GOT3 (cell line): ENCODE measurements around the gene AQP12B.

Source experiments
- DNase-seq: peaks from one replicate; lab custom pipeline; 2025; ENCODE audit warnings: mixed read lengths; lab: John Stamatoyannopoulos, UW

Gene AQP12B

DNA sequence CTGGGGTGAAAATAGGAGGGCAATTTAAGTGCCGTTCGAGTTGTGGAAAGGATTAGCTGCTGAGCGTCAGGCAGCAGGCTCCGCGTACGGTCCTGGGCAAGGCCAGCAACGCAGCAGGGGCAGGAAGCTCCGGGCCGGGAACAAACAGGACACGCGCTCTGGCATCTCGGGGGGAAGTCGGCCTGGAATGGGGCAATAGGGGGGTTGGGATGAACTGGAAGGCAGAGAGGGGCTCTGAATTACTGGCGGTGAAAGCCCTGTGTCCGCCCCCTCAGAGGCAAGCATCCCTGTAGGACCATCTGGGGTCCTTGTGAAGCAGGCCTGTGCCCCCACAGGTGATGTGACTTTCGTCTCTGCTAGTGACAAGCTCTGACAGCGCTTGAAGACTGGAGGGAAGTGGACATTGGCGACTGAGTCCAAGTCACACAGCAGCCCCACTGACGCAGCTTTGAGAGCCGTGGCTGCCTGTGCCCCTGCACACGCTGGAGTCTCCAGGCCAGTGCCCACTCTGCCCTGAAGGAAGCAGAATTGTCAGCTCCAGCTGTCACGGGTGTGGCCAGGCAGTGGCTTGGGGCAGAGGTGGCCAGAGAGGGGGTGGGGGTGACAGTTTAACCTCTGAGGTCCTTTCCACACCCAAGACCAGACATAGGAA, 35.1 kb downstream of the AQP12B start:
- DNase-seq = no peak

DNA sequence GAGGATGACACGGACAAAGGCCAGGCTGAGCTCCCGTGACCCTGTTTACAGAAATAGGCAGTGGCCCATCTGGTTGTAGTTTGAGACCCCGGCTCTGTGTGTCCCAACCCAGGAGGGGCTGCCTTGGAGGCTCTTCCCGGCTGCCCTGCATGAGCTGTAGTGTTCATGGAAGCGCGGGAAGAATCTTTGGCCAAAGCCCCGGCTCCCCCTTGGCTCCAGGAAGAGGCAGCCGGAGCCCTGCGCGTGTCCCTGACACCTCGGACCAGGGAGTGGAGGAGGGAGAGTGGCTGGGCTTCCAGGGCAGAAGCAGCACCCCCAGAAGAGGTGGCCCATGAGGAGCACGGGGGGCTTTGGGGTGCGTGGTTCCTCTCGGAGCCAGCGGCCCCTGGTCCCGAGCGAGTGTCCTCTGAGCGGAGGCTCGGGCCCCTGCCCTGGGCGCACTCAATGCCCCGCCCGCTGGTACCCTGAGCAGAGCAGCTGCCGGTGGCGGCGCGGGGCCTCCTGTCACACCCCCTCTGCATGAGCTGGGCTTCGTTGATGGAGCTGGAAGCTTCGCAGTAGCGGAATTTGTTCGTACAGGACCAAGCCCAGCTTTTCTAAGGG, 35.7 kb downstream of the AQP12B start:
- no peak for DNase-seq

- no peak for DNase-seq
These were observed 36.3 kb downstream of the AQP12B start for GRCh38 chr2:240646176-240646899.

- DNase-seq = no peak
These were observed 36.9 kb downstream of the AQP12B start for GRCh38 chr2:240645801-240646175.

DNA sequence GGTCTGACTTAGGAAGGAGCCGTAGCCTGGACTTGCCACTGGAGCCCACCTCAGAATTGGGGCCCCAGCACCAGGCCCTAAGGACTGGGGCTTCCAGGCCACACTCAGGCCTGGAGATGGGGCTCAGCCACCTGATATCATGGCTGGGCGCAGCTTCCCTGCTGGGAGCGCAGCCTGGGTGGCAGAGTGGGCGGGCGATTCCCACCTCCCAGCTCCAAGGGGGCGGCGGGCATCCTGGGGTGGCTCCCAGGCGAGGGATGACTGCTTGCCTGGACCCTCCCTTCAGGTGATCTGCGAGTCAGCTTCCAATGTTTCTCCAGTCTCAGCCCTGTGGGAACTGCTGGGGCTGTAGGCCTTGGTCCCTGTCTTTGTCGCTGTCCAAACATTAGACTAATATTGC, 37.3 kb downstream of the AQP12B start:
- no peak for DNase-seq

- no peak for DNase-seq
These were observed 37.8 kb downstream of the AQP12B start for GRCh38 chr2:240644859-240645301.

GRCh38 chr2:240644171-240644651, 38.5 kb downstream of the AQP12B start:
- no peak for DNase-seq

GRCh38 chr2:240643811-240644150, 38.9 kb downstream of the AQP12B start:
- no peak for DNase-seq

GRCh38 chr2:240643093-240643810, 39.4 kb downstream of the AQP12B start:
- no peak for DNase-seq

DNA sequence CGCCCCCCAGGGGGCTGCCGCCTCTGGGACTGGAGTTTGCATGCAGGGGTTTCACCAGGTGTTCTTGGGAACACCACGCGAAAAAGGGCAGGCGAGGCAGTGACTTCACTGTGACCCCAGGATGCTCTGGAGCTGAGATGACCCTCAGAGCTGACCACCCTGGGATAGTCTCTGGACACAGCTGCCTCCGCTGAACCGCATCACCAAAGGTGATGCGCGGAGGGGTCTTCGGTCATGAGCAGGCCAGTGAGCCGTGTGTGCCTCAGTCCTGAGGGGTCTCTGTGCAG, 39.9 kb downstream of the AQP12B start:
- DNase-seq = no peak

DNA sequence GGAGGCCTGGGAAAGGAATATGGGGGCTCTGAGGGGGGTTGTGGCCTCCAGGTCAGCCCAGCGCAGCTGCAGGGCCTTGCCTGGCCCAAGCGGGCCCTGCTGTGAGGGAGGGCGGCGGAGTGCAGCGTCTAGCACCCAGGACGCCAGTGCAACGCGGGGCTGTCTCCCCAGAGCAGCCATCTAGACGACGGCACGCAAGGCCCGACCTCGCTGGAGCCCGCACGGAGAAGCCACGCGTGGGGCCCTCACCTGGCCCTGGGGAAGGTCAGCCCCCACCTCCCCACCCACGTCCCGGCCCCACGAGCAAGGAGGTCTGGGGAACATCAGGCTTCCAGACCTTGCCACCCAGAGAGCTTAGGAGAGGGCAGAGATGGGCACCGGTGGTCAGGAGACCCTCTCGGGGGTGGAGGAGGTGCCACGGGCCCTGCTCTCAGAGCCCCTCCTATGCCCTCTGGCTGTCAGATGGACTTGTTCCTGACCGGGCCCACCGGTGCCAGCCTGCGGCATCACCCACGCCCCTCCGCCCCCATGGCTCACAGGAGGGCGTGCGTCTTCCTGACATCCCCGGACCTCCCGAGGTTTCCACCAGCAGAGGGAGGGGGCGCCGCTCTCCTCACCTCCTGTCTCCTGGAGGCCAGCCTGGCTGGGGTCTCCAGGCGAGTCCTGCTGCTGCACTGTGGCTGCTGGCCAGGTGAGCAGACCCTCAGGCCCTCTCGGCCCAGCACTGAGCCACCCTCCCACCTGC, 40.5 kb downstream of the AQP12B start:
- DNase-seq = no peak

- no peak for DNase-seq
These were observed 41.7 kb downstream of the AQP12B start for GRCh38 chr2:240640939-240641338.

DNA sequence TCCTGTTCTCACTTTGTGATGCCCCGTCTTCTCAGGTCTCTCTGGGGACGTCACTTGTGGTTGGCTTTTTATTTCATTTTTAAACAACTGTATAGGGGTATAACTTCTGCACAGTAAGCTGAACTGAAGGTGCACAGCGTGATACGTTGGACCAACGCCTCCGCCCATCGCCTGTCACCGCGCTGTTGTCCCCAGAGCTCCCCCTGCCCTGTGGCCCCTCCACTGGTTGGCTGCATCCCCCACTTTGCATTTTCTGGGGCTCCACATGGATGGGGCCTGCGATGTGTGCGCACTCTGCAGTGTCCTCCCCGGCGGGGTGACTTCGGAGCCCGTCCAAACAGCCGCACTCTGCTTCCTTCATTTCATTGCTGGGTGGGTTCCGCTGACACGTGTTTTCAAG, 43.1 kb downstream of the AQP12B start:
- no peak for DNase-seq

- DNase-seq = no peak
These were observed 44.0 kb downstream of the AQP12B start for GRCh38 chr2:240638512-240639160.

- no peak for DNase-seq
These were observed 44.8 kb downstream of the AQP12B start for GRCh38 chr2:240637901-240638345.

DNA sequence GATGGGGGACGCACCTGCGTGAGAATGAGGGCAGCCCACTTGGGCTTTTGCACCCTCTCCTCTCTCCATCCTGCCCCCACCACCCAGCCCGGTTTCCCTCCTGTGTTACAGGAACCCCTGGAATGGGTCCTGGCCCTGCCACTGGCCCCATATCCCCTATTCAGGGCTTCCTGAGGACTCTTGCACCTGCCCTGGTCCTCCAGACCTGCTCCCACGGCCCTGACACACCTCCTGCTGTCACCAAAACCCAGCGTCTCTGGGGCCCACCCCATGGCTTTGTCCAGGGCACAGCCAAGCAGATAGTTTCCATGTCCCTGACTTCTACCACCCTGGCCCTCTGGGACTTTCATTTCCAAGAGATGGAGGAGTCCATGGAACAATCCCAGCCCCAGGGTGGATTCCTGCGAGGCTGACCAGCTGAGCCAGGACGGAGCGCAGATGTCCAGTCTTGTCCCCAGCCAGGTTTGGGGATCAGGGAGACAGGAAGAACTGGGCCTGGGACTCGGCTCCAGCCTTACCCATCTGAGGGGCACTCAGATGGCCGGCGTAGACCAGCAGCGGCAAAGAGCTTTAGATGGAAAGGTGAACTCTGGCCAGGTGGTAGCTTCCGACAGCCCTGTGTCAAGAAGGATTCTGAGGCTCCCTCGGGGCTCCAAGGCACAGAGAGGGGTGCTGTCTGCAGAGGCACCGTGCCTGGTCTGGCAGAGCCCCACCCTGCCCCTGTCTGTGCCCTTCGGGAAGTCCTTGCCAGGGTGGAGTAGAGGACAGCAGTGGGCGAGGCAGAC, 45.4 kb downstream of the AQP12B start:
- no peak for DNase-seq

DNA sequence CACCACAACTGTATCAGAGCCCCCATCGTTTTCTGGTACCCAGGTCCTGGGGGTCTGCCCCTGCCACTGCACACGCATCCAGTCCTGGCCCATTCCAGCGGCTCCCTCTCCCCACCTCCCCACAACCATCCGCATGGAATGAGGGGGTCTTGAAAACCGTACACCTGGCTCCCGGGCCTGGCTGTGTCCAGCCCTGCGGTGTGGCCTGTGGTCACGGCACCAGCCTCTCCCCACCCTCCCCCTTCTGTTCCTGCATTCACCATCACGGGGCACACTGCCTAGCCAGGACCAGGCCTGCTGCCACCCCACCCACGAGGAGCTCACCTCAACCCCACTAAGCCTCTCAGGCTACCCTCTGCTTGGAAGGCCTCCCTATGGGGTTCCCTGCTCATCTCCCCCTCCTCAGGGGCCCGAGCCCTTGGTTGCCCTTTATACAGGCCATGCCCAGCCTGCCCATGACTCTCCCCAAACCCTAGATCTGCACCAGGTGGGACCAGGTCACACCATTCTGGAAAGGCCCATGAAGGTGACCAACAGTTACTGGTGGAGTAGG, 46.0 kb downstream of the AQP12B start:
- no peak for DNase-seq

- no peak for DNase-seq
These were observed 46.6 kb downstream of the AQP12B start for GRCh38 chr2:240635998-240636547.

DNA sequence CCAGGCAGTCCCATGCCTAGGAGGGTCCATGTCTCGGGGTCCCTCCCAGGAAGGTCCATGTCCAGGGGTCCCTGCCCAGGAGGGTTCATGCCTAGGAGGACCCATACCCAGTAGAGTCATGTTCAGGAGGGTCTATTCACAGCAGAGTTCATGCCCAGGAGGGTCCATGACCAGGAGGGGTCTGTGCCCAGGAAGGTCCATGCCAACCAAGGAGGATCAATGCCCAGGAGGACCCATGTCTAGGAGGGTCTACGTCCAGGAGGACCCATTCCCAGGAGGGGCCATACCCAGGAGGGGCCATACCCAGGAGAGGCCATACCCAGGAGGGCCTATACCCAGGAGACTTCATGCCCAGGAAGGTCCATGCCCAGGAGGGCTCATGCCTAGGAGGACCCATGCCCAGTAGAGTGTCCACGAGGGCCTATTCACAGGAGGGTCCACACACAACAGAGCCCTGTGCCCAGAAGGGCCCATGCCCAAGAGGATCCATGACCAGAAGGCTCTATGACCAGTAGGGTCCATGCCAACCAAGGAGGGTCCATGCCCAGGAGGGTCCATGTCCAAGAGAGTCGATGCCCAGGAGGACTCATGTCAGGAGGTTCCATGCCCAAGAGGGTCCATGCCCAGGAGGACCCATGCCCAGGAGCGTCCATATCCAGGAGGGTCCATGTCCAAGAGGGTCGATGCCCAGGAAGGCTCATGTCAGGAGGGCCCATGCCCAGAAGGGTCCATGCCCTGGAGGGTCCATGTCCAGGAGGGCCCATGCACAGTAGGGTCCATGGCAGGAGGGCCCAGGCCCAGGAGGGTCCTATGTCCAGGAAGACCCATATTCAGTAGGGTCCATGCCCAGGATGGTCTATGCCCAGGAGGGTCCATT, 47.3 kb downstream of the AQP12B start:
- DNase-seq = no peak
